Cardiac atrium fibroblast (primary cell): Measurements from ENCODE around the gene NEU1. TPM values are rescaled to one million over a fixed set of nuclear protein-coding genes. Genes with fewer than 3 reads are reported as not detected.

Experiments
- total RNA-seq: library from RNA; depleted of rRNA; stranded (reverse); fragments of >200 nt; gene quantifications from 2 replicates; pipeline ENCODE4 v1.2.3, GENCODE V29; 2015

NEU1 gene
- 37.5 and 55.9 TPM in 2 replicates for total RNA-seq

GRCh38 chr6:31862344-31863235, at the start of gene NEU1:
Gene NEU1, minus strand, starts transcription at chr6:31862821. Its CDS starts 45 bp downstream, at chr6:31862776.

GRCh38 chr6:31901953-31902643, 39.5 kb upstream of the NEU1 start, which contains the start of gene ZBTB12:
Gene ZBTB12, minus strand, starts transcription at chr6:31902086. Its CDS starts 781 bp downstream, at chr6:31901305.

GRCh38 chr6:31897612-31898382, 35.2 kb upstream of the NEU1 start, which contains the start of gene EHMT2:
Gene EHMT2, minus strand, starts transcription at chr6:31897698. Its CDS starts 21 bp downstream, at chr6:31897677.

GRCh38 chr6:31878726-31879125, 16.1 kb upstream of the NEU1 start, which contains the start of gene SLC44A4:
Gene SLC44A4, minus strand, starts transcription at chr6:31878997. Its CDS starts 17 bp downstream, at chr6:31878980.

GRCh38 chr6:31827286-31828079, 35.1 kb downstream of the NEU1 start, which contains the start of gene HSPA1B:
Gene HSPA1B, plus strand, starts transcription at chr6:31827738. Its CDS starts 213 bp downstream, at chr6:31827951.

GRCh38 chr6:31815025-31815838, 47.4 kb downstream of the NEU1 start, which contains the start of the genes HSPA1A and HSPA1L:
Gene HSPA1A, plus strand, starts transcription at chr6:31815543. Its CDS starts 214 bp downstream, at chr6:31815757.
Gene HSPA1L, minus strand, starts transcription at chr6:31815283. Its CDS starts 3,311 bp downstream, at chr6:31811972.

Other genes with a start within 250 kb of the NEU1 start
- not detected in 2 replicates for gene AIF1, start 247.6 kb downstream of the NEU1 start, total RNA-seq
- gene PRRC2A, start 242.1 kb downstream of the NEU1 start, total RNA-seq = 59.4 and 74.7 TPM in 2 replicates
- gene BAG6, start 210.2 kb downstream of the NEU1 start, total RNA-seq = 200 and 228 TPM in 2 replicates
- 7.6 TPM in 1 of 2 replicates, not detected in the other for gene APOM, start 206.9 kb downstream of the NEU1 start, total RNA-seq
- gene C6orf47, start 202.0 kb downstream of the NEU1 start, total RNA-seq = 15.3 and 19.9 TPM in 2 replicates
- 23.2 and 28.5 TPM in 2 replicates for gene GPANK1, start 197.8 kb downstream of the NEU1 start, total RNA-seq
- gene CSNK2B, start 196.7 kb downstream of the NEU1 start, total RNA-seq = 218 and 219 TPM in 2 replicates
- gene LY6G5B, start 192.8 kb downstream of the NEU1 start, total RNA-seq = 1.1 and 1.5 TPM in 2 replicates
- not detected in 2 replicates for gene LY6G5C, start 181.8 kb downstream of the NEU1 start, total RNA-seq
- gene ABHD16A, start 159.5 kb downstream of the NEU1 start, total RNA-seq = 28.3 and 28.8 TPM in 2 replicates
- gene LY6G6F, start 156.0 kb downstream of the NEU1 start, total RNA-seq = not detected in 2 replicates
- not detected in 2 replicates for gene LY6G6D, start 147.5 kb downstream of the NEU1 start, total RNA-seq
- gene LY6G6C, start 141.1 kb downstream of the NEU1 start, total RNA-seq = not detected in 2 replicates
- not detected in 2 replicates for gene MPIG6B, start 139.4 kb downstream of the NEU1 start, total RNA-seq
- gene DDAH2, start 133.5 kb downstream of the NEU1 start, total RNA-seq = 32.1 and 53.8 TPM in 2 replicates
- gene CLIC1, start 126.3 kb downstream of the NEU1 start, total RNA-seq = 478 and 525 TPM in 2 replicates
- gene MSH5, start 122.8 kb downstream of the NEU1 start, total RNA-seq = 2.1 and 4.3 TPM in 2 replicates
- 0.54 TPM in 1 of 2 replicates, not detected in the other for gene SAPCD1, start 100.2 kb downstream of the NEU1 start, total RNA-seq
- gene VWA7, start 85.5 kb downstream of the NEU1 start, total RNA-seq = under 0.01 TPM in 1 of 2 replicates, not detected in the other
- 40.1 and 59.8 TPM in 2 replicates for gene VARS1, start 67.1 kb downstream of the NEU1 start, total RNA-seq
- 20.9 and 37.3 TPM in 2 replicates for gene LSM2, start 55.9 kb downstream of the NEU1 start, total RNA-seq
- 0.49 TPM in 1 of 2 replicates, not detected in the other for gene HSPA1L, start 47.5 kb downstream of the NEU1 start, total RNA-seq
- 59.8 and 77.6 TPM in 2 replicates for gene HSPA1A, start 47.3 kb downstream of the NEU1 start, total RNA-seq
- gene HSPA1B, start 35.1 kb downstream of the NEU1 start, total RNA-seq = 61.4 and 72.9 TPM in 2 replicates
- not detected in 2 replicates for gene SLC44A4, start 16.2 kb upstream of the NEU1 start, total RNA-seq
- 26.0 and 35.0 TPM in 2 replicates for gene EHMT2, start 34.9 kb upstream of the NEU1 start, total RNA-seq
- 1.8 and 2.1 TPM in 2 replicates for gene ZBTB12, start 39.3 kb upstream of the NEU1 start, total RNA-seq
- gene C2, start 64.9 kb upstream of the NEU1 start, total RNA-seq = 0.97 and 2.2 TPM in 2 replicates
- 12.6 and 103 TPM in 2 replicates for gene CFB, start 83.3 kb upstream of the NEU1 start, total RNA-seq
- 80.2 and 82.0 TPM in 2 replicates for gene NELFE, start 96.2 kb upstream of the NEU1 start, total RNA-seq
- gene SKIC2, start 96.4 kb upstream of the NEU1 start, total RNA-seq = 28.0 and 44.9 TPM in 2 replicates
- gene DXO, start 109.3 kb upstream of the NEU1 start, total RNA-seq = 18.6 and 25.5 TPM in 2 replicates
- 12.1 and 14.7 TPM in 2 replicates for gene C4A, start 119.2 kb upstream of the NEU1 start, total RNA-seq
- 6.0 TPM in 2 replicates for gene C4B, start 152.0 kb upstream of the NEU1 start, total RNA-seq
- gene CYP21A2, start 175.6 kb upstream of the NEU1 start, total RNA-seq = 0.49 TPM in 1 of 2 replicates, not detected in the other
- gene TNXB, start 246.5 kb upstream of the NEU1 start, total RNA-seq = 41.5 and 45.3 TPM in 2 replicates